Neutrophil (primary cell): Measurements from ENCODE around the gene CDK9.
"Not testable (repeated sequence)": the region's sequence is repeated elsewhere in the genome, so short reads cannot be mapped to it uniquely, and the experiment has no call there.

Source experiments
- H3K27ac ChIP-seq: fragments of 200-600 bp; sonication (generic); 2 replicates; pipeline ENCODE4 v1.5.1; 2016; ENCODE audit warnings: mild to moderate bottlenecking, moderate library complexity
- H3K27me3 ChIP-seq: fragments of 200-600 bp; sonication (generic); 2 replicates; pipeline ENCODE4 v1.6.0; 2016; ENCODE audit warnings: mild to moderate bottlenecking
- H3K36me3 ChIP-seq: fragments of 200-600 bp; sonication (generic); 2 replicates; pipeline ENCODE4 v1.5.1; 2017
- H3K4me1 ChIP-seq, 2 experiments: fragments of 200-600 bp in 1 of 2; sonication (generic) in 1 of 2; 1 replicate in 1 of 2; 2 replicates in 1 of 2; pipeline versions ENCODE4 v1.5.1 to v1.6.1; 2013 to 2016; ENCODE audit warnings: low read depth in 1 of 2, low read length in 1 of 2, mild to moderate bottlenecking in 1 of 2, moderate library complexity in 1 of 2; ENCODE audit not compliant: control insufficient read depth in 1 of 2, insufficient read depth in 1 of 2
- H3K4me3 ChIP-seq, 2 experiments: fragments of 200-600 bp in 1 of 2; sonication (generic) in 1 of 2; 1 replicate in 1 of 2; 2 replicates in 1 of 2; pipeline ENCODE4 v1.5.1; 2013 to 2016; ENCODE audit warnings: low read depth in 1 of 2, low read length in 1 of 2, mild to moderate bottlenecking in 1 of 2, moderate library complexity in 1 of 2
- H3K9me3 ChIP-seq: fragments of 200-600 bp; sonication (generic); 2 replicates; pipeline ENCODE4 v1.5.1; 2016
- TF ChIP-seq, protein P1 (sequence below): fragments of 200-600 bp; sonication (generic); IDR thresholded peaks from 2 replicates; pipeline ENCODE4 v1.5.1; 2016; ENCODE audit warnings: antibody characterized with exemption

CDK9 gene

DNA sequence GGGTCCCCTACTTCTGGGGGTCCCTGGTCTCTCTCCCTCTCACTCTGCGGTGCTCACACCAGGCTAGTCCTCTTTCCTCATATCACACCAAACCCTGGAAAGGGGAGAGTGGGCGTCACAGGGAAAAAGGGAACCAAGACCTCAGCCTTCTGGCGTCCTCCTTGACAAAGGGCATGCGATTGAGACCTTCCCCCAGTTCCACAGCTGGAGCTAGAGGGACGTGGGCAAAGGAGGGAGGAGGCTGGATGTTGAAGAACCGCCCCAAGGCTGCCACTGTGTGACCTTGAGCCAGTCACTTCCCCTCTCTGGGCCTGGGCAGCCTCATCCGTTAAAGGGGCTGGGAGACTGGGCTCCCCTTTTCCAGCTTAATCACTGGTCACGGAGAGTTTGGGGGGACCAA, 32.2 kb upstream of the CDK9 start:
- H3K36me3 ChIP-seq, result peaks cover 89% of the 10 kb centered on the region
- H3K4me1 ChIP-seq, result peaks cover 9% of the 10 kb centered on the region in 2 experiments
- H3K9me3 ChIP-seq, result no peaks in the 10 kb centered on the region
- TF ChIP-seq, protein P1, sequence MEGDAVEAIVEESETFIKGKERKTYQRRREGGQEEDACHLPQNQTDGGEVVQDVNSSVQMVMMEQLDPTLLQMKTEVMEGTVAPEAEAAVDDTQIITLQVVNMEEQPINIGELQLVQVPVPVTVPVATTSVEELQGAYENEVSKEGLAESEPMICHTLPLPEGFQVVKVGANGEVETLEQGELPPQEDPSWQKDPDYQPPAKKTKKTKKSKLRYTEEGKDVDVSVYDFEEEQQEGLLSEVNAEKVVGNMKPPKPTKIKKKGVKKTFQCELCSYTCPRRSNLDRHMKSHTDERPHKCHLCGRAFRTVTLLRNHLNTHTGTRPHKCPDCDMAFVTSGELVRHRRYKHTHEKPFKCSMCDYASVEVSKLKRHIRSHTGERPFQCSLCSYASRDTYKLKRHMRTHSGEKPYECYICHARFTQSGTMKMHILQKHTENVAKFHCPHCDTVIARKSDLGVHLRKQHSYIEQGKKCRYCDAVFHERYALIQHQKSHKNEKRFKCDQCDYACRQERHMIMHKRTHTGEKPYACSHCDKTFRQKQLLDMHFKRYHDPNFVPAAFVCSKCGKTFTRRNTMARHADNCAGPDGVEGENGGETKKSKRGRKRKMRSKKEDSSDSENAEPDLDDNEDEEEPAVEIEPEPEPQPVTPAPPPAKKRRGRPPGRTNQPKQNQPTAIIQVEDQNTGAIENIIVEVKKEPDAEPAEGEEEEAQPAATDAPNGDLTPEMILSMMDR, result no peak
- H3K27me3 ChIP-seq, result no peaks in the 10 kb centered on the region
- H3K4me3 ChIP-seq, result no peak overlapping the region
- H3K27ac ChIP-seq, result no peak overlapping the region

DNA sequence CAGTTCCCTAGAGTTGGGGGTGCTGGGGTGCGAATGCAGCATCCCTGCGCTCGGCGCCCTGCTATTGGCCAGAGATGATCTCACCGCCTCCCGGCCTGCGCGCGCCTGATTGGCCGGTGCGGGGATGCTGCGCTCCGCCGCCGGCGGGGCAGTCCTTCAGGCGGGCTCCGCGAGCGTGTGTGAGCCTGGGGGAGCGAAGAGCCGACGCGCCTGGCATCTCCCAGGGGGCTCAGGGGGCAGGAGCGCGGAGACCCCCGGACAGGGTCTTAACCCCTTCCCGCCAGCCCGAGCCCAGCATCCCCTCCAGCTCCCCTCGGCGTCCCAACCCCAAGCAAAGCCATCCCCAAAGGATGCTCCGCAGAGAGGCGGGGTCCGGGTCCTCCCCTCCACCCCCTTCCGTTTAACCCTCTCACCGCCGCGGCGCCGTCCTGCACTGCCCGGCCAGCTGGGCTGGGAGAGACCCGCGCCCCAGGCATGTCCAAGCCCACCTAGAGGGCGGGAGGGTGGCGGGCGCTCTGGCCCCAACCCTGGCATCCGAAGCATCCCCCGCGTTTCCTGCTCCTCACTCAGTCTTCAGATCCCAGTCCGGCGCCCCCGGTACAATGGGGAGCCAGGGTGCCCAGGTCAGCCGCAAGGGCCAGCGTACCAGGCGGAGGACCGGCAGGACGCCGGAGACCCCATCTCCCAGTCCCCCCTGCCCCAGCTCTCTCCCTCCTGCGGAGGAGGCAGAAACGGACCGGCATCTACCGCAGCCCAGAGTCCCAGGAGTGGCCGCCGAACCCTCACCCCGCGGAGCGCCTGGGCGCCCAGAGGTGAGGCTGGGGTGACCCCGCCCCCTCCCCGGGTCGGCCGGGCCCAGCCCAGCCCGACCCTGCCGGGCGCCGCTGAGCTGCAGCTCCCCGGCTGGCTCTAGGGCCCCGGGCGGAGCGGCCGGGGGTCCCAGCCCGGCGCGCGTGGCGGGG, 31.5 kb upstream of the CDK9 start:
- Histone ChIP-seq H3K27me3 (no peaks in the 10 kb centered on the region), H3K4me1 (peaks cover 6% of the 10 kb centered on the region in 2 experiments), H3K36me3 (peaks cover 89% of the 10 kb centered on the region), H3K4me3 (no peak overlapping the region), H3K9me3 (no peaks in the 10 kb centered on the region), H3K27ac (no peak overlapping the region)
- TF ChIP-seq, protein P1, result no peak

DNA sequence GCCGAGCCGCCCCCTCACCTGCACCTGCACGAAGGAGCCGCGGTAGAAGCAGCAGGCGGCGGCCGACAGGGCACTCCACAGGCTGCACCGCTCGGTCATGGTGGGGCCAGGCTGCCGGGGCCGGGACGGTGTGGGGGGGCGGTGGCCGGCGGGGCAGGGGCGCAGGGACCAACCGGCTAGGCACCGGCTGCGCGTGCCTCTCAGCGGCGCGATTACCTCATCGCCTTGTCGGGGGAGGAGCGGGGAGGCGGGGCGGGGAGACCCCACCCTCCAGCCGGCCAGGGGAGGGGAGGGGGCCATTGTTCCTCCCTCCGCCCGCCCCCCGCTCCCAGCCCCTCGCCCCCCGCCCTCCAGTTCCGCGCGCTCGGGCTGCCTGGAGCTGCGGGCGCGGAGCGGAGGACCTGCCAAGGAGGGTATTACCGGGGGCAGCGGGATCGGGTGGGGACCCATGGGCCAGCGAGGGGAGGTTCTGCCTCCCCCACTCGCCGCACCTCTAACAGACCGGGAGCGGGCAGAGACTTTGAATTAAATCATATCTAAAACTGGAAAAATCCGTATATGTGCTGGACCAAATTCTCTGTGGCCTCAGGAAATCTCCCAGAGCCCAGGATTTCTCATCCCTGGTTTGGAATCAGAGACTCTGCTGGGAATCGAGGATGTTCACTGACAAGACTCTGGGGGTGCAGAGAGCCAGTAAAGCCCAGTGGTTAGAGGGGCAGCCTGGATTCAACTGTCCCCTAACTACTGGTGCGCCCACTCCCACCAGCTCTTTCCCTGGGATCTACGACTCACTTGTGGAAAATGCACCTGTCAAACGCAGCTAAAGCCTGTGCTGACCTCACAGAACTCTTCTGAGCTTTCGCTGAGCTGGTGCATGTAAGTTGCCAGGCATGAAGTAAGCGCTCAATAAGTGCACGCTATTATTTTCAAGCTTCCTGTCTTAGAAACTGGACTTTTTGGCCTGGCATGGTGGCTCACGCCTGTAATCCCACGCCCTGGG, 30.5 kb upstream of the CDK9 start:
- Histone ChIP-seq H3K4me1 (no peaks in the 10 kb centered on the region), H3K4me3 (no peak overlapping the region), H3K27me3 (no peaks in the 10 kb centered on the region), H3K9me3 (no peaks in the 10 kb centered on the region), H3K27ac (no peak overlapping the region), H3K36me3 (peaks cover 89% of the 10 kb centered on the region)
- TF ChIP-seq, protein P1, result no peak

DNA sequence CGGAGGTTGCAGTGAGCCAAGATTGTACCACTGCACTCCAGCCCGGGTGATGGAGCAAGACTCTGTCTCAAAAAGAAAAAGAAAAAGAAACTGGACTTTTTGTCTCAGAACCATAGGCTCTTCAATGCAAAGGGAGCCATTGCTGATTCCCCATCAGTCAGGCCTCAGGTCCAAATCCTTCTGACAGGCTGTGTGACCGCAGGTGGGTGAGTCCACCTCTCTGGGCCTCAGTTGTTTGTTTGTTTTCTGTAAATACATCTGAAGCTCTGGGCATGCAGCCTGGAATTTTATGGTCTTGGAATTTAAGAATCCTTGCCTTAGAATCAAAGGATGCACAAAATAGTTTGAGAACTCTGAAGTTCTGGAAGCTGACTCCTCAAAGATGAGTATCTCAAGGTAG, 29.6 kb upstream of the CDK9 start:
- no peaks in the 10 kb centered on the region for H3K9me3 ChIP-seq
- H3K4me1 ChIP-seq, result no peaks in the 10 kb centered on the region
- H3K4me3 ChIP-seq, result no peak overlapping the region
- TF ChIP-seq, protein P1, result no peak
- no peaks in the 10 kb centered on the region for H3K27me3 ChIP-seq
- no peak overlapping the region for H3K27ac ChIP-seq
- H3K36me3 ChIP-seq, result peaks cover 89% of the 10 kb centered on the region

DNA sequence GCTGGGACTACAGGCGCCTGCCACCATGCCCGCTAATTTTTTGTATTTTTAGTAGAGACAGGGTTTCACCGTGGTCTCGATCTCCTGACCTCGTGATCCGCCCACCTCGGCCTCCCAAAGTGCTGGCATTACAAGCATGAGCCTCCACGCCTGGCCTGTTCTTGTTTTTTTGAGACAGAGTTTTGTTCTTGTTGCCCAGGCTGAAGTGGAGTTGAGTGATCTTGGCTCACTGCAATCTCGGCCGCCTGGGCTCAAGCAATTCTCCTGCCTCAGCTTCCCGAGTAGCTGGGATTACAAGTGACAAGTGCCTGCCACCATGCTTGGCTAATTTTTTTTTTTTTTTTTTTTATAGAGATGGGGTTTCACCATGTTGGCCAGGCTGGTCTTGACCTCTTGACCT, 29.1 kb upstream of the CDK9 start:
- not testable (repeated sequence) for H3K27ac ChIP-seq, H3K4me3 ChIP-seq, H3K9me3 ChIP-seq, H3K27me3 ChIP-seq, H3K4me1 ChIP-seq
- peaks cover 89% of the 10 kb centered on the region for H3K36me3 ChIP-seq
